Ovary (tissue), 3 donors: ENCODE measurements around the gene FAM170A.

Experiments
- CTCF ChIP-seq, 3 donors: fragments of 450-650 bp in 2 of 3; fragments of 200-600 bp in 1 of 3; IDR thresholded peaks; one replicate each; pipeline versions ENCODE4 v1.5.1 to v1.8.0; 2016 to 2022; ENCODE audit warnings: antibody characterized with exemption in 3 of 3, mild to moderate bottlenecking in 1 of 3
- EP300 ChIP-seq: sonication (generic); formaldehyde crosslinking; IDR thresholded peaks from one replicate; pipeline ENCODE4 v1.6.1; 2017; ENCODE audit warnings: antibody characterized with exemption
- donor health status: DM: no; HTN: no; CAD: no.

- no peak for TF ChIP-seq EP300
- TF ChIP-seq CTCF (IDR thresholded peaks at IDR 0.05) = no peak
Measured at GRCh38 chr5:119631660-119632059, 2.3 kb downstream of the FAM170A start.
